Measurements from ENCODE around the gene CLEC6A. TPM values are rescaled to one million over a fixed set of nuclear protein-coding genes. Genes with fewer than 3 reads are reported as not detected.

Gene CLEC6A
- total RNA-seq, 4 donors from 2014 or later = not detected

- Histone ChIP-seq H3K4me3 (no peak overlapping the region), H3K9me3 (no peaks in the 10 kb centered on the region), H3K4me1 (no peaks in the 10 kb centered on the region), H3K36me3 (no peaks in the 10 kb centered on the region), H3K27ac (no peak overlapping the region), H3K27me3 (no peaks in the 10 kb centered on the region)
- WGBS, 2 donors = 24 to 29% methylated on average over 4 of the region's 4 CpGs
- DNase-seq = no peak
- intact Hi-C loops (cut with DNase I) = no loop called here
- no peak for TF ChIP-seq POLR2A (IDR thresholded peaks at IDR 0.05)
- no peak for TF ChIP-seq CTCF (IDR thresholded peaks at IDR 0.05)
Observed at GRCh38 chr12:8499616-8500015, 43.9 kb downstream of the CLEC6A start.

GRCh38 chr12:8501720-8502119 lies 46.0 kb downstream of the CLEC6A start:
- intact Hi-C loops (cut with DNase I) = no loop called here
- WGBS, 2 donors = 51 to 62% methylated on average over 3 of the region's 3 CpGs
- H3K27me3 ChIP-seq = no peaks in the 10 kb centered on the region
- no peak overlapping the region for H3K27ac ChIP-seq
- H3K4me1 ChIP-seq = no peaks in the 10 kb centered on the region
- no peaks in the 10 kb centered on the region for H3K9me3 ChIP-seq
- no peaks in the 10 kb centered on the region for H3K36me3 ChIP-seq
- no peak overlapping the region for H3K4me3 ChIP-seq
- TF ChIP-seq POLR2A (IDR thresholded peaks at IDR 0.05) (no peak), CTCF (IDR thresholded peaks at IDR 0.05) (no peak)
- no peak for DNase-seq

GRCh38 chr12:8504351-8504750 lies 48.6 kb downstream of the CLEC6A start:
- WGBS, 2 donors = 55 to 59% methylated on average over 1 of the region's 1 CpG
- H3K4me1 ChIP-seq = no peaks in the 10 kb centered on the region
- DNase-seq = no peak
- H3K27ac ChIP-seq = no peak overlapping the region
- TF ChIP-seq CTCF (IDR thresholded peaks at IDR 0.05) = no peak
- TF ChIP-seq POLR2A (IDR thresholded peaks at IDR 0.05) = no peak
- intact Hi-C loops (cut with DNase I) = no loop called here
- H3K9me3 ChIP-seq = no peaks in the 10 kb centered on the region
- H3K36me3 ChIP-seq = no peaks in the 10 kb centered on the region
- no peak overlapping the region for H3K4me3 ChIP-seq
- H3K27me3 ChIP-seq = peaks cover 0 to 19% (median 0%) of the 10 kb centered on the region in 4 donors

- H3K4me1 ChIP-seq = no peaks in the 10 kb centered on the region
- H3K4me3 ChIP-seq = no peak overlapping the region
- peaks cover 0 to 22% (median 0%) of the 10 kb centered on the region in 4 donors for H3K27me3 ChIP-seq
- TF ChIP-seq CTCF (IDR thresholded peaks at IDR 0.05) (no peak), POLR2A (IDR thresholded peaks at IDR 0.05) (no peak)
- DNase-seq = no peak
- H3K9me3 ChIP-seq = no peaks in the 10 kb centered on the region
- intact Hi-C loops (cut with DNase I) = no loop called here
- H3K36me3 ChIP-seq = no peaks in the 10 kb centered on the region
- 79 to 88% methylated on average over 3 of the region's 3 CpGs for WGBS, 2 donors
- no peak overlapping the region for H3K27ac ChIP-seq
Observed at GRCh38 chr12:8507596-8507995, 51.8 kb downstream of the CLEC6A start.

GRCh38 chr12:8508223-8508622 lies 52.5 kb downstream of the CLEC6A start:
- 40 to 60% methylated on average over 1 of the region's 3 CpGs for WGBS, 2 donors

More at GRCh38 chr12:8508223-8508622, 52.5 kb downstream of the CLEC6A start:
- no peaks in the 10 kb centered on the region for H3K36me3 ChIP-seq
- no peaks in the 10 kb centered on the region for H3K4me1 ChIP-seq
- no peak overlapping the region for H3K27ac ChIP-seq
- H3K27me3 ChIP-seq = peaks cover 0 to 22% (median 0%) of the 10 kb centered on the region in 4 donors
- no peaks in the 10 kb centered on the region for H3K9me3 ChIP-seq
- TF ChIP-seq POLR2A (IDR thresholded peaks at IDR 0.05) = no peak
- no peak for TF ChIP-seq CTCF (IDR thresholded peaks at IDR 0.05)
- no peak overlapping the region for H3K4me3 ChIP-seq
- DNase-seq = no peak
- intact Hi-C loops (cut with DNase I) = no loop called here
